NCI-H446 treated with DMSO at 0.1 percent for 48 hours (cell line): ENCODE measurements around the gene PPP2R5A.
A peak's percentile ranks its signal among the peaks of the same experiment; 100 is the strongest.
"Not testable (repeated sequence)": the region's sequence is repeated elsewhere in the genome, so short reads cannot be mapped to it uniquely, and the experiment has no call there.

Experiments used
- DNase-seq: peaks from one replicate; lab custom pipeline; 2025; lab: John Stamatoyannopoulos, UW

Gene PPP2R5A

GRCh38 chr1:212267460-212267859 lies 17.8 kb upstream of the PPP2R5A start:
- no peak for DNase-seq

GRCh38 chr1:212269306-212269705 lies 15.9 kb upstream of the PPP2R5A start:
- DNase-seq = no peak

GRCh38 chr1:212270564-212270963 lies 14.6 kb upstream of the PPP2R5A start:
- no peak for DNase-seq

DNA sequence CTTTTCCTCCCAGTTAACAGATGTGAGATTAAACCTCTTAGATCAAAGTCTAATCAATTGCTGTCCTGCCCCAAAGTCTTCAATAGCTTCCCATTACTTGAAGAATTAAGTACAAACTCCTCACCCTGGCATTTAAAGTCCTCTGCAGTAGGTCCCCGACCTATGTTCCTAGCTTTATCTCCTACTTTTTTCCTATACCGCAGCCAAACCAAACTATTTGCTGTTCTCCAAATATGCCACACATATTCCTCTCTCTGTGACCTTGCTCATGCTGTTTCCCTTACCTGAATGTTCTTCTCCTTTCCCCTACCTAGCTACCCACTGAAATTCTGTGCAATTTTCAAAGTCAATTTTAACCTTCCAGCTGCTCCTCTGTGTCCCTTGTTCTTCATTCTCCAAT lies 14.0 kb upstream of the PPP2R5A start:
- no peak for DNase-seq

- no peak for DNase-seq
These were observed 13.3 kb upstream of the PPP2R5A start for GRCh38 chr1:212271823-212272485.

GRCh38 chr1:212281590-212281989 lies 3.6 kb upstream of the PPP2R5A start:
- no peak for DNase-seq

DNA sequence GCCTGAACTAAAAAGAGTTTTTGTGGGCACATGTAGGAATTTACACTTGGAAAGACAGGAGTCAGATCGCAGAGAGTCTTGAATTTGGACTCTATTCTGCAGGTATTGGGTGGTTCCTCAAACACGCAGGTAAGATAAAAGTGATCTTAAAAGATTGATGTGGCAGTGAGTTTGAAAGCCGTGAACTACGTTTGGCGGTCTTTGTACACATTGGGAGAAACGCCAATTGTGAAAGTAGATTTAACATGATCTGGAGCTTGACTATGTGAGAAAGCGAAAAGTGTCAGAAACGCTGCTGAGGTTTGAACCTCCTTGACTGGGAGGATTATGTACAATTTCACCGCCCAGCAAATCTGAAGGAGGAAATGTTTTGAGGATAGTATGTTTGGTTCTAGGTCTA lies 1.5 kb upstream of the PPP2R5A start:
- DNase-seq = no peak

- DNase-seq = no peak
These were observed 872 bp upstream of the PPP2R5A start for GRCh38 chr1:212284332-212284743.

DNA sequence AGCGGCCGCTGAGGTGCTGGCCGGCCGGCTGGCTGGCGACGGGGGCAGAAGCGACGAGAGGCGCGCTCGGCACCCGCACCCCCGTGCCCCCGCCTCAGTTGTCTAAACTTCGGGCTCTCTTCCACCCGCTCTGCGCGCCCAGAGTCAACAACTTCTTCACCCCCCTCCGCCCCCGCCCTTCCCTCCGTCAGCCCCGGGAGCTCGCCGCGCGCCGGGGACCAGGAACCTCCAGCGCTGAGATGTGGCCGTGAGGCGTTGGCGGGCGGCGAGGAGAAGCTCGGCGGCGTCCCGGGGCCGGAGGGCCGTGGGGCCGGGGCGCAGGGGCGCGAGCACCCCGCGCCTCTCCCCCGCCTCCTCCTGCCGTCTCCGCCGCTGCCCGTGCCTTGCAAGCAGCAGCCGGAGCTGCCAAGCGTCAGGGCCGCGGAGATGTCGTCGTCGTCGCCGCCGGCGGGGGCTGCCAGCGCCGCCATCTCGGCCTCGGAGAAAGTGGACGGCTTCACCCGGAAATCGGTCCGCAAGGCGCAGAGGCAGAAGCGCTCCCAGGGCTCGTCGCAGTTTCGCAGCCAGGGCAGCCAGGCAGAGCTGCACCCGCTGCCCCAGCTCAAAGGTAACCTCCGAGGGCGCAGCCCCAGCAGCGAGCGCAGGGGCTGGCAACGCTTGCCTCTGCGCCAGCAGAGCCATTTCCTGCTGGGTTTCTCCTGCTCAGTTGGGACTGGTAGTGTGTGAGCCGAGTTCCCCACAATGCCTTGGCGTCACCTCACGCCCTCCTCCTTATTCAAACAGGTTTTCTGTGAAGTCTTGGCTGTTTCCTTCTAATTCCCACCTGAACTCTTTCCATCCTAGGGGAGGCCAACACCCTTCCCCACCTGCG lies 710 bp downstream of the PPP2R5A start:
- no peak for DNase-seq

DNA sequence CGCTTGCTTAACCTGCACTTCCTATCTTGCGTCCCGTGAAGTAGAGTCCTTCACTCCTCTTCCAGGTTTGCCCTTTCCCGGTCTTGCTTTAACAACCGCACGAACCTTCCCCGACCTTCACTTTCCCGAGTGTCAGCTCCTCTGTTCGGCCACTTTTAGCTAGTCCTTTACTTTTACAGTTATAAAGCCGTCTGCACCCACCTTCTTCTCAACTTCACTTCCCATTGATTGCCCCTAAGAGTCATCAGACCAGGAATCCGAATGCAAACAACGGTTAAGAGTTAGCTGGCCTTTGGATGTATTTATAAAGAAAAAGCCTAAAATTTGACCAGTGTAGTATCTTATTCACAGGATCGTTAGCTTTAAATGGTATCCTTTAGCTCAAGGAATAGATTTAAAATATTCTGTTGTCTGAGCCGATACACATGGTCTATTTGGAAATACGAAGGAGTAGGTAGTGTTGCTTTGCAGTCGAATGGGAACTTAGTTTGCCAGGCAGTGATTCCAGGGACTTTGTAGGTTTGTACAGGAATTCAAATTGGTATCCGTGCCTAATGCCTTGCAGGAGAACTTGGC lies 1.4 kb downstream of the PPP2R5A start:
- no peak for DNase-seq

- DNase-seq = no peak
These were observed 2.2 kb downstream of the PPP2R5A start for GRCh38 chr1:212287261-212287895.

- not testable (repeated sequence) for DNase-seq
These were observed 2.8 kb downstream of the PPP2R5A start for GRCh38 chr1:212287995-212288394.

GRCh38 chr1:212288615-212289014 lies 3.4 kb downstream of the PPP2R5A start:
- no peak for DNase-seq

DNA sequence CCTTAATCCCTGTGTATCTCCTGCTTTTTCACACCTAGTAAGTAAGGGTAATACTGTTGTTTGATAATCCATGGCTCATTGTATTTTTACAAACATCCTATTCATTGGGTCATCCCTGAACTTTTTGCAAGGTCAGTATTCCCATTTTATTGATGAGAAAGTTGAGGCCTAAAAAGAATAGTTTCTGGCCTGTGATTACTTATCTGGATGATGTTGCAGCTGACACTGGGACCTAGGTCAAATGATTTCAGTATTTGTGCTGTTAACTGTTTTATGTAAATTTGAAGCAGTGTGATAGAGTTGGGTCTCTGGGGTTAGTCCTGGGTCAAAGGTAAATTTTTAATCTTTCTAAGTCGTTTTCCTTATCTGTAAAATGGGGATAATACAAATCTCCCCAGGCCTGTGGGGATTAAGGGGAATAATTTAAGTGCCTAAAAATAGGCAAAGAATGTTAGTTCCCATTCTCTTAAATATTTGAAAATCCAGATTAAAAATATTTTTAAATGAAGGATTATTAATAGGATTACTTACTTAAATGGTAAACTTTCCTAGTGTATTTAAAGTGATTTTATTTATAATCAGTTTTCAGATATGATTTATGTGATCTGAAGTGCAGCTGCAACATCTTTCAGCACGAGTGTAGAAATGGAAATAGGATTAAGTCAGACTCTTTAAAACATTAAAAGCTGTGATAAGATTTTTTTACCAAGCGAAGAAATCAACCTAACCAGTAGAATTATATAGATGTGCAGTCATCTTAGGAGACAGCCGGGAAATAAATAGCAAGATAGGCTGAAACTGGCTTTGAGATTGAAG lies 4.3 kb downstream of the PPP2R5A start:
- no peak for DNase-seq

DNA sequence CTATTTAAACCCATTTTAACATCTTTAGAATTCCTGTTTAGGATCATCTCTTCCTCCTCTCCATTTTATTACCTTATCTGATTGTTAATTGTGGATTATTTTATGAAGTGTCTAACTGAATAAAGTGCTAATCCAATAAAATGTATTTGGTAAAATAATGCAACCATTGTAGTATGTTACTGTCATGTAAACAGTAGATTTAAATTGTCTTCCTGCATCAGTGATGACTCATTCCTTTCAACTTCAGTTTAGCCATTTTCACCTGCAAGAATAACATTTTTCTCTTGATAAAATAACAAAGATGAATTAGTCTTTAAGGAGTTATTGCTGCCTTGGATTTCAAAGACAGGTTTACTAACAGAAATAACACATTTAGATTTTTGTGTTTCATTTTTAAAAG lies 5.4 kb downstream of the PPP2R5A start:
- DNase-seq = no peak

DNA sequence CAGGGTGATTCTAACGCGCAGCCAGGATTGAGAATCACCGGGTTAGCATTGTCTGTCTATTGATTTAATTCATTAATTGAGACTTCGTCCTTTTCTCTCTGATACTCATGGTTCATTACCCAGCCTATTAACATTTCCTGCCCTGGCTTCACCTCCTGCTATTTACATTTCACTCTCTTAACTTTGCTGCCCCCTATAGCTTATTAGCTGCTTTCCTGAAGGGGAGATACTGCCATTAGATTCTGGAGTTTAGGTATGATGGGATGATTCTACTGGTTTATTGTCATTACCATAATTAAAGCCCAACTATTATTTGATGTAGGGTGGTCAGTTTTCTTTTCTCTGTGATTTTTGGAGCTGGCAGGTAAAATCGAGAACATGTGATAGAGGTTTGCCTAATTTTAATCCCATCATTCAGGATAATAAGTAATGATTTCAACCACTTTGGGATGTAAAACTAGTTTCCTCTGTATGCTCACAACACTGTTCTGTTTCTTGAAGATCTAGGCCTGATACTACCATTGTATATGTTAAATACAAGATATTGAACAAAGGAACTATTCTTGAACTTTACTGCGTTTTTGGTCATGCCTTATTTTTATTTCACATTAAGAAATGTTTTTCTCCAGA lies 6.4 kb downstream of the PPP2R5A start:
- peak; percentile 64 for DNase-seq

DNA sequence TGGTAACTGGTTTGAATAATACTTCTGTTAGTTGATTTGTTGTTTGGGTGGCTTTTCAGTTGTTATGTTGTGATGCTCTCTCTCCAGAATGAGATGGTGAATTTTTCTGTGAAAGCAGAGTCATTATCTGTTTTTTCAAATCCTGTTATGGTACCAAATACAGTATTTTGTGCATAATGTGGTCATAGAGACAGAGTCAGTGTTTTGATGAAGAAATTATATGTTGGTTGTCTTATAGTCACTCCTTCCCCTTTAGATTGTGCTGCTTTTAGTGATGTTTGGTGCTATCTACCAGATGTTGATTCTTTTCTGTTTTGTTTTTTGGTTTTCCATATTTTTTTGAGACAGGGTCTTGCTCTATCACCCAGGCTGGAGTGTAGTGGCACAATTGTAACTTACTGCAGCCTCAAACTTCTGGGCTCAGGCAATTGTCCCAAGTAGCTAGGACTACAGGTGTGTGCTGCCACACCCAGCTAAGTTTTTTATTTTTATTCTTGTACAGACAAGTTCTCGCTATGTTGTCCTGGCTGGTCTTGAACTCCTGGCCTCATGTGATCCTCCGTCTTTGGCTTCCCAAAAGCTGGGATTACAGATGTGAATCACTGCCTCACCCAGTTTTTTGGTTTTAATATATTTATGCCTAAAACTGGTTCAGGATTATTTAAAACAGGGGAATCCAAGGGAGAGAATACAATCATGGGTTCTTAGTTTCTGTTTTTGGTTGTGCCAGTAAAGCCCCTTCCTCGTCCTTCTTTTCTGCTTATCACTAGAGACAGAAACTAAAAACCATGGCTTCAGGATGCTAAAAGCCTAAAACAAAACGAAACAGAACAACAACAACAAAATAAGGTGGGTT lies 7.3 kb downstream of the PPP2R5A start:
- DNase-seq = no peak

GRCh38 chr1:212293579-212293978 lies 8.4 kb downstream of the PPP2R5A start:
- no peak for DNase-seq

DNA sequence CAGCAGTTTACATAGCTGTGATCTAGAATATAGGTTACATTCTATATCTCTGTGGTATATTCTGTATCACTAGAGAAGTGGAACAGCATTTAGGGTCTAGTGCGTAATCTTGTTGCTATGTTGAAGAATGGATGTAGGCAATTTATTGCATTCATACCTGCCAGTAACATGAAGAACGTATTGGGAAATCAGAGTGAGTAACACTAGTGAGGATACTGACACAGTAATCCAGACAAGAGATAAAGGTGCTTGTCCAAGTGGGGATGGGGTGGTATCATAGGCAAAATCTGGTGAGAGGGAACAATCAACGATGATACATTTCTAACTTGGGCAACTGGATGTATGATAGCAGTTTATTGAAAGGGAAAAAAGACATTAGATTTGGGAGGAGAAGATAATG lies 9.8 kb downstream of the PPP2R5A start:
- DNase-seq = no peak

DNA sequence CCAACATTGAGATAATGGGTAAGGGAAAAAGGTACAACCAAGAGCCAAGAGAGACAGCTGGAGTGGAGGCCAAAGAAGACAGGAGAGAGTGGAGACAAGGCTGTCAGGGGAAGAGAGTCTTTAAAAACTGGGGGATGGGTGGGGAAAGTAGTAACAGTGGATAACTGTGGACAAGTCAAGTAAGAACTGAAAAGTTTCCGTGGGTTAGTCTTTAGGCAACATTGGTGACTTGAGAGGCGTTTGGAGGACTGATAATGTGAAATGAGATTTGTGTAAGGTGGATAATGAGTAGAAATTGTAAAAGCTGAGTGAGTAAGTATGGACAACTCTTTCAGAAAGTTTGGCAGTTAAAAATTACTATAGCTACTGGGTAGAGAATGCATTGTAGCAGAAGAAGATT lies 10.4 kb downstream of the PPP2R5A start:
- no peak for DNase-seq
